HepG2 (cell line): ENCODE data around the gene PANK4. TPM values are rescaled to one million over a fixed set of nuclear protein-coding genes. Genes with fewer than 3 reads are reported as not detected.
A peak's percentile ranks its signal among the peaks of the same experiment; 100 is the strongest.

ENCODE experiments used
- FOSL1 ChIP-seq: sonication (generic); formaldehyde crosslinking; IDR thresholded peaks from 2 replicates; pipeline ENCODE4 v1.9.0; 2021; ENCODE audit warnings: missing genetic modification reagents, borderline replicate concordance
- HNF4A ChIP-seq: sonication (generic); formaldehyde crosslinking; IDR thresholded peaks from 2 replicates; pipeline ENCODE4 v1.4.0; 2020; ENCODE audit warnings: missing genetic modification reagents
- HOXA9 ChIP-seq: sonication (generic); formaldehyde crosslinking; IDR thresholded peaks from 2 replicates; pipeline ENCODE4 v1.8.1; 2022; ENCODE audit warnings: missing genetic modification reagents, mild to moderate bottlenecking, moderate library complexity, borderline replicate concordance
- RORA ChIP-seq: sonication (generic); formaldehyde crosslinking; IDR thresholded peaks from 2 replicates; pipeline ENCODE4 v1.5.0; 2020; ENCODE audit warnings: mild to moderate bottlenecking, missing genetic modification reagents, moderate library complexity
- SAP130 ChIP-seq: IDR thresholded peaks from 2 replicates; pipeline ENCODE4 v1.6.1; 2016; ENCODE audit warnings: low read depth
- SIN3A ChIP-seq: IDR thresholded peaks from 2 replicates; pipeline ENCODE4 v1.6.1; 2011; ENCODE audit warnings: low read depth, mild to moderate bottlenecking, control low read depth, low read length, borderline replicate concordance
- SRSF9 ChIP-seq: fragments of 200-400 bp; formaldehyde crosslinking; IDR thresholded peaks from 2 replicates; pipeline ENCODE4 v1.6.1; 2018; ENCODE audit warnings: borderline replicate concordance, mild to moderate bottlenecking, low read depth, low read length; ENCODE audit not compliant: insufficient read depth, poor library complexity, severe bottlenecking
- STAT5B ChIP-seq: sonication (generic); formaldehyde crosslinking; IDR thresholded peaks from 2 replicates; pipeline ENCODE4 v1.4.0; 2020; ENCODE audit warnings: missing genetic modification reagents
- TCF12 ChIP-seq, 2 experiments: fragments of 450-650 bp in 1 of 2; sonication (generic) in 1 of 2; formaldehyde crosslinking in 1 of 2; IDR thresholded peaks; 2 replicates each; pipeline versions ENCODE4 v1.6.1 to v1.8.0; 2017 to 2022; ENCODE audit warnings: antibody characterized with exemption in 1 of 2, mild to moderate bottlenecking in 1 of 2, missing genetic modification reagents in 1 of 2, moderate library complexity in 1 of 2
- ZNF251 ChIP-seq: sonication (generic); formaldehyde crosslinking; IDR thresholded peaks from 2 replicates; pipeline ENCODE4 v1.9.0; 2021; ENCODE audit warnings: mild to moderate bottlenecking, missing genetic modification reagents
- ZNF484 ChIP-seq: sonication (generic); formaldehyde crosslinking; IDR thresholded peaks from 2 replicates; pipeline ENCODE4 v1.5.1; 2020; ENCODE audit warnings: mild to moderate bottlenecking, low read depth, missing genetic modification reagents, borderline replicate concordance
- ZNF724P ChIP-seq: sonication (generic); formaldehyde crosslinking; IDR thresholded peaks from 2 replicates; pipeline ENCODE4 v1.8.0; 2022; ENCODE audit warnings: missing genetic modification reagents, borderline replicate concordance
- ZNF83 ChIP-seq: sonication (generic); formaldehyde crosslinking; IDR thresholded peaks from 2 replicates; pipeline ENCODE4 v1.4.0; 2020; ENCODE audit warnings: missing genetic modification reagents, mild to moderate bottlenecking, borderline replicate concordance
- polyA plus RNA-seq, 8 experiments: library from polyadenylated mRNA; depleted of rRNA in 3 of 8; stranded (reverse) in 7 of 8; unstranded in 1 of 8; fragments of >200 nt; fragmentation: Illumina TruSeq in 4 of 8; extraction: Trizol in 4 of 8; gene quantifications; 2 replicates each; pipeline versions ENCODE4 v1.2.1 to v1.2.3, GENCODE V29; 2011 to 2016; ENCODE audit warnings: low read depth in 4 of 8, missing spikeins in 1 of 8, mixed read lengths in 1 of 8; ENCODE audit not compliant: insufficient read depth in 1 of 8
- total RNA-seq, 5 experiments: library from RNA; depleted of rRNA; stranded (reverse); fragments of >200 nt; fragmentation: Illumina TruSeq; extraction: Trizol; gene quantifications; 2 replicates each; pipeline ENCODE4 v1.2.3, GENCODE V29; 2016; ENCODE audit warnings: low read depth in 1 of 5
- TF ChIP-seq, protein P1 (sequence below): sonication (generic); formaldehyde crosslinking; IDR thresholded peaks from 2 replicates; pipeline ENCODE4 v1.5.0; 2020; ENCODE audit warnings: missing genetic modification reagents
- TF ChIP-seq, protein P2 (sequence below): sonication (generic); formaldehyde crosslinking; IDR thresholded peaks from 2 replicates; pipeline ENCODE4 v1.8.1; 2023; ENCODE audit warnings: mild to moderate bottlenecking, missing genetic modification reagents
- TF ChIP-seq, protein P3 (sequence below): sonication (generic); formaldehyde crosslinking; IDR thresholded peaks from 2 replicates; pipeline ENCODE4 v1.5.0; 2020; ENCODE audit warnings: missing genetic modification reagents, mild to moderate bottlenecking, borderline replicate concordance
- TF ChIP-seq, protein P4 (sequence below): sonication (generic); formaldehyde crosslinking; conservative IDR thresholded peaks from 2 replicates; pipeline ENCODE4 v1.4.0; 2020; ENCODE audit warnings: missing genetic modification reagents
- TF ChIP-seq, protein P5 (sequence below): sonication (generic); formaldehyde crosslinking; IDR thresholded peaks from 2 replicates; pipeline ENCODE4 v1.4.0; 2020; ENCODE audit warnings: missing genetic modification reagents
- TF ChIP-seq, protein P6 (sequence below): IDR thresholded peaks from 2 replicates; pipeline ENCODE4 v1.6.1; 2016; ENCODE audit warnings: low read depth

The PANK4 gene
- total and polyA plus RNA-seq, 2 of the 13 experiments (the other 11 are each of a cell fraction or from before 2014, with no cell fraction given): 17.4 to 19.3 TPM

DNA sequence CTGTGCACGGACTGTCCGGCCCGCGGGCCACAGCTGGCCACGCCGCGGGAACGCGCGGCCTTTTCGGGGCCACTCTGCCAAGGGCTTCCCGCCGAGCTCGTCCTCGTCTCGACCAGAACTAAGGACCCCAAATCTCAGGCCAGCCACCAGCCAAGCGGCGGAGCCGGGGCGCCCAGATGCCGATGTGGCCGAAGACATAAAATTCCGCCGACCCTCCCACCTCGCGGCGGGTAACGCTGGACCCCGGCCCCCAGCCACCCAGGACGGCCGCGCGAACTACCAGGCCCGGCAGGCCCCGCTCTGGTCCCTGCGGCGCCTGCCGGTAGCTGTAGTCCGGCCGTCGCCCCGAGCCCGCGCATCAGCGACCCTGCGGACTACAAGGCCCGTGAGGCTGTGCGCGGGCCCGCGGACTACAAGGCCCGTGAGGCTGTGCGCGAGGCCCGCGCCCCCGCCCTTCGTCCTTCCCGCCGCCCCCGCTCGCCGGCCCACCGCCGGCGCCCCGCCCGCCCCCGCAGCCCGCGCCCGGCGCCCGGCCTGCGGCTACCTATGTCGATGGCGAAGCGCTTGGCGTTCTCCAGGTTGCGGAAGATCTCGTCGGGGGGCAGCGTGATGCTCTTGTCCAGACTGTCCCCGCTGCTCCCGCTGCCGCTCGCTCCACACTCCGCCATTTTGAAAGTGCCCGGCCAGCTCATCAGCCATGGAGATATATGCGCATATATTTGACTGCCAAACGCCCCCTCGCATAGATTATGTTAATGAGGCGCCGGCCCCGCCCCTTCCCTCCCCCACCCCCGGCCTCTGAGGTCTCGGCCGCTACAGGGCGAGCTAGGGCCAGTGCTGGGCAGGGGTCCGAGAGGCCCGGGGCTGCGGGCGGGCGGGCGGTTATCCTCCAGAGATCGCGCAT is at the start of gene PANK4 (continued):
- TF ChIP-seq, protein P1, sequence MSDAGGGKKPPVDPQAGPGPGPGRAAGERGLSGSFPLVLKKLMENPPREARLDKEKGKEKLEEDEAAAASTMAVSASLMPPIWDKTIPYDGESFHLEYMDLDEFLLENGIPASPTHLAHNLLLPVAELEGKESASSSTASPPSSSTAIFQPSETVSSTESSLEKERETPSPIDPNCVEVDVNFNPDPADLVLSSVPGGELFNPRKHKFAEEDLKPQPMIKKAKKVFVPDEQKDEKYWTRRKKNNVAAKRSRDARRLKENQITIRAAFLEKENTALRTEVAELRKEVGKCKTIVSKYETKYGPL (CRISPR knock-in tag): no peak
- no peak for TF ChIP-seq SRSF9
- TF ChIP-seq ZNF484: no peak
- TF ChIP-seq ZNF83 (CRISPR knock-in tag): no peak
- TF ChIP-seq, protein P2, sequence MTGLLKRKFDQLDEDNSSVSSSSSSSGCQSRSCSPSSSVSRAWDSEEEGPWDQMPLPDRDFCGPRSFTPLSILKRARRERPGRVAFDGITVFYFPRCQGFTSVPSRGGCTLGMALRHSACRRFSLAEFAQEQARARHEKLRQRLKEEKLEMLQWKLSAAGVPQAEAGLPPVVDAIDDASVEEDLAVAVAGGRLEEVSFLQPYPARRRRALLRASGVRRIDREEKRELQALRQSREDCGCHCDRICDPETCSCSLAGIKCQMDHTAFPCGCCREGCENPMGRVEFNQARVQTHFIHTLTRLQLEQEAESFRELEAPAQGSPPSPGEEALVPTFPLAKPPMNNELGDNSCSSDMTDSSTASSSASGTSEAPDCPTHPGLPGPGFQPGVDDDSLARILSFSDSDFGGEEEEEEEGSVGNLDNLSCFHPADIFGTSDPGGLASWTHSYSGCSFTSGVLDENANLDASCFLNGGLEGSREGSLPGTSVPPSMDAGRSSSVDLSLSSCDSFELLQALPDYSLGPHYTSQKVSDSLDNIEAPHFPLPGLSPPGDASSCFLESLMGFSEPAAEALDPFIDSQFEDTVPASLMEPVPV (CRISPR knock-in tag): no peak
- TF ChIP-seq SAP130 (CRISPR knock-in tag): peak; percentile 27; the same call in 1 of the 2 replicates
- TF ChIP-seq FOSL1 (CRISPR knock-in tag): no peak
- TF ChIP-seq STAT5B (CRISPR knock-in tag): no peak
- no peak for TF ChIP-seq RORA (CRISPR knock-in tag)
- TF ChIP-seq, protein P3, sequence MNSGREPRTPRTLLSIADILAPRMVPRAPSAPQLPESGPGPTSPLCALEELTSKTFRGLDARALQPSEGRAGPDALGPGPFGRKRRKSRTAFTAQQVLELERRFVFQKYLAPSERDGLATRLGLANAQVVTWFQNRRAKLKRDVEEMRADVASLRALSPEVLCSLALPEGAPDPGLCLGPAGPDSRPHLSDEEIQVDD: no peak
- TF ChIP-seq TCF12 (IDR thresholded peaks at IDR 0.05): no peak
- no peak for TF ChIP-seq TCF12 (CRISPR knock-in tag; IDR thresholded peaks at IDR 0.05)
- no peak for TF ChIP-seq HOXA9 (CRISPR knock-in tag)
- TF ChIP-seq HNF4A (CRISPR knock-in tag): no peak
- TF ChIP-seq, protein P4, sequence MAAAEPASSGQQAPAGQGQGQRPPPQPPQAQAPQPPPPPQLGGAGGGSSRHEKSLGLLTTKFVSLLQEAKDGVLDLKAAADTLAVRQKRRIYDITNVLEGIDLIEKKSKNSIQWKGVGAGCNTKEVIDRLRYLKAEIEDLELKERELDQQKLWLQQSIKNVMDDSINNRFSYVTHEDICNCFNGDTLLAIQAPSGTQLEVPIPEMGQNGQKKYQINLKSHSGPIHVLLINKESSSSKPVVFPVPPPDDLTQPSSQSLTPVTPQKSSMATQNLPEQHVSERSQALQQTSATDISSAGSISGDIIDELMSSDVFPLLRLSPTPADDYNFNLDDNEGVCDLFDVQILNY (CRISPR knock-in tag): no peak
- TF ChIP-seq ZNF251: no peak
- TF ChIP-seq, protein P5, sequence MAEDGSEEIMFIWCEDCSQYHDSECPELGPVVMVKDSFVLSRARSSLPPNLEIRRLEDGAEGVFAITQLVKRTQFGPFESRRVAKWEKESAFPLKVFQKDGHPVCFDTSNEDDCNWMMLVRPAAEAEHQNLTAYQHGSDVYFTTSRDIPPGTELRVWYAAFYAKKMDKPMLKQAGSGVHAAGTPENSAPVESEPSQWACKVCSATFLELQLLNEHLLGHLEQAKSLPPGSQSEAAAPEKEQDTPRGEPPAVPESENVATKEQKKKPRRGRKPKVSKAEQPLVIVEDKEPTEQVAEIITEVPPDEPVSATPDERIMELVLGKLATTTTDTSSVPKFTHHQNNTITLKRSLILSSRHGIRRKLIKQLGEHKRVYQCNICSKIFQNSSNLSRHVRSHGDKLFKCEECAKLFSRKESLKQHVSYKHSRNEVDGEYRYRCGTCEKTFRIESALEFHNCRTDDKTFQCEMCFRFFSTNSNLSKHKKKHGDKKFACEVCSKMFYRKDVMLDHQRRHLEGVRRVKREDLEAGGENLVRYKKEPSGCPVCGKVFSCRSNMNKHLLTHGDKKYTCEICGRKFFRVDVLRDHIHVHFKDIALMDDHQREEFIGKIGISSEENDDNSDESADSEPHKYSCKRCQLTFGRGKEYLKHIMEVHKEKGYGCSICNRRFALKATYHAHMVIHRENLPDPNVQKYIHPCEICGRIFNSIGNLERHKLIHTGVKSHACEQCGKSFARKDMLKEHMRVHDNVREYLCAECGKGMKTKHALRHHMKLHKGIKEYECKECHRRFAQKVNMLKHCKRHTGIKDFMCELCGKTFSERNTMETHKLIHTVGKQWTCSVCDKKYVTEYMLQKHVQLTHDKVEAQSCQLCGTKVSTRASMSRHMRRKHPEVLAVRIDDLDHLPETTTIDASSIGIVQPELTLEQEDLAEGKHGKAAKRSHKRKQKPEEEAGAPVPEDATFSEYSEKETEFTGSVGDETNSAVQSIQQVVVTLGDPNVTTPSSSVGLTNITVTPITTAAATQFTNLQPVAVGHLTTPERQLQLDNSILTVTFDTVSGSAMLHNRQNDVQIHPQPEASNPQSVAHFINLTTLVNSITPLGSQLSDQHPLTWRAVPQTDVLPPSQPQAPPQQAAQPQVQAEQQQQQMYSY: no peak
- TF ChIP-seq, protein P6, sequence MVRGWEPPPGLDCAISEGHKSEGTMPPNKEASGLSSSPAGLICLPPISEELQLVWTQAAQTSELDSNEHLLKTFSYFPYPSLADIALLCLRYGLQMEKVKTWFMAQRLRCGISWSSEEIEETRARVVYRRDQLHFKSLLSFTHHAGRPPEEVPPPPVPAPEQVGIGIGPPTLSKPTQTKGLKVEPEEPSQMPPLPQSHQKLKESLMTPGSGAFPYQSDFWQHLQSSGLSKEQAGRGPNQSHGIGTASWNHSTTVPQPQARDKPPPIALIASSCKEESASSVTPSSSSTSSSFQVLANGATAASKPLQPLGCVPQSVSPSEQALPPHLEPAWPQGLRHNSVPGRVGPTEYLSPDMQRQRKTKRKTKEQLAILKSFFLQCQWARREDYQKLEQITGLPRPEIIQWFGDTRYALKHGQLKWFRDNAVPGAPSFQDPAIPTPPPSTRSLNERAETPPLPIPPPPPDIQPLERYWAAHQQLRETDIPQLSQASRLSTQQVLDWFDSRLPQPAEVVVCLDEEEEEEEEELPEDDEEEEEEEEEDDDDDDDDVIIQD: no peak
- peak; percentile 11; the same call in 1 of the 2 replicates for TF ChIP-seq SIN3A
- no peak for TF ChIP-seq ZNF724P
